AG09319 (cell line): Measurements from ENCODE around the gene BID.

ENCODE experiments used
- DNase-seq: peaks from one replicate; pipeline ENCODE4 v3.0.0-alpha.2; 2010; ENCODE audit warnings: low read depth; ENCODE audit errors: extremely low read depth
- CTCF ChIP-seq: IDR thresholded peaks from 2 replicates; pipeline ENCODE4 v1.5.1; 2011; ENCODE audit warnings: low read depth, mild to moderate bottlenecking, inconsistent platforms, low read length, moderate library complexity

The BID gene

GRCh38 chr22:17741866-17742526, 32.3 kb downstream of the BID start:
- no peak for TF ChIP-seq CTCF
- no peak for DNase-seq

- no peak for TF ChIP-seq CTCF
- no peak for DNase-seq
Observed at GRCh38 chr22:17739196-17739975, 34.9 kb downstream of the BID start.

GRCh38 chr22:17738386-17739128, 35.7 kb downstream of the BID start:
- no peak for DNase-seq

GRCh38 chr22:17734187-17734586, 40.1 kb downstream of the BID start:
- TF ChIP-seq CTCF, result no peak
- no peak for DNase-seq

More at GRCh38 chr22:17738386-17739128, 35.7 kb downstream of the BID start:
- TF ChIP-seq CTCF, result no peak

DNA sequence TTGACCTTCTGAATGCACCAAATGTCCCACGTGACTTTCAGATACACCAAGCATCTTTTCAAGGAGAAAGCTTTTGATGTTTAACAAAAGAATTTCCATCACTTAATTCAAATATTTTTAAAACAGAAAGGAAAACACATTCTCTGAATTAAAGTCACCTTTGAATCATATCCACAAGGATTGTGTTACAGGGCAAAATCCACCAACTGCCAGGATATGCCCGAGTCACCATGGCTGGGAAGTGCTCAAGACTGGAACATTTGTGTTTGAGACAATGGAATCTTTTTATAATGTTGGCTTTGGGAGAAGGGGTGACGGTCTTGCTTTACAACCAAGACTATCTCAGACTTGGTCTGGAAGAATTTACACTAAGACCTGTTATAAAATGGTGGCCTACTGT, 40.8 kb downstream of the BID start:
- no peak for DNase-seq
- TF ChIP-seq CTCF, result no peak

DNA sequence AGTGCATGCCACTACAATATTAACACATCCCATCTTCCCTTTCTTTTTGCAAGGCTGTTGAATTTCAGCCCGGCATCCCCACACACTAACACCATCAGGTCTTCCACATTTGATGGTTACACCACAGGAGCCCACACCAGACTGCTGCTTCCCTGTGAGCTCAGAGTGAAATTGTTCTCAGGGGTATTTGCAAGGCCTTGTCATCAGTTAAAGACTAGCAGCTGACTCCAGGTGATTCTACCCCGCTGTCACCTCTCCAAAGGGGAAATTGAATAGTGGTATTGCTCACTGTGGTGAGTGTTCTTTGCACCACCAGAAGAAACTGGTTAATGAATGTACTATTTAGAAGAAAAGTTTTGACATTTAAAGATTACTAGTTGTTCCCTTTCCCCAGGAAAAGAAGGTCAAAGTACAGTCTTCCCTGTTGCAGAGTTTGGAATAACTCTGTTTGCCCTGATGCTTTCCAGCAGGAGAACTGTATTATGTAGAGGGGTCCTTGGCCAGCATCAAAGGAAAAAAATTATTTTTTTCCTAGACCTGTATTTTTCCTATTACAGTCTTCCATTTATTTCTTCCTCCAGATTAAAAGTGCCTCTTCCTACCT, 41.9 kb downstream of the BID start:
- TF ChIP-seq CTCF, result no peak
- DNase-seq, result no peak
